ENCODE results near the gene CIAO2A. TPM values are rescaled to one million over a fixed set of nuclear protein-coding genes. Genes with fewer than 3 reads are reported as not detected.

The CIAO2A gene
- polyA plus RNA-seq, 1 donor (not counting 4 experiments of a cell fraction or from before 2014, with no cell fraction given): 111 TPM

DNA sequence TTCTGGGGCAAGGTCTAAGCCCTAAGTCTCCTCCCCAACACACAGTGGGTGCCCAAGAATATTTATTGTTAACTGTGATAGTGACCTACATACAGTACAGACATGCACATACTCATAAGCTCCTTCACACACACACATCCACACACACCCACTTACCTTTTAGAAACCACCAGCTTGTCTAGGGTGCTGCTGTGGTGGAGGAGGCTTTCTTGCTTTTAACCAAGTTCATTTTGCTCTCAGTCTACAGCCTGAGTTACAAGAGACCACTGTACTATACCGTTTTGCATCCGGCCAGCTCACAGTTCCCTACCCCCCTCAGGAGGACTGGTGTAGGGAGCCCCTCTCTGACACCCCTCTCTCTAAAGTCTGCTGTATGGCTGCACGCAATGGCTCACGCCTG lies 64.0 kb downstream of the CIAO2A start:
- FAIRE-seq: no peak
- Histone ChIP-seq H3K9me3 (ENCODE audit: control insufficient read depth, low read depth, low read length) (no peaks in the 10 kb centered on the region), H3K4me3 (ENCODE audit: control insufficient read depth in 2 of 3, extremely low read depth in 1 of 3, insufficient read depth in 2 of 3, low read depth in 1 of 3, low read length in 3 of 3) (no peak overlapping the region), H2AFZ (ENCODE audit: control insufficient read depth, low read length) (no peak overlapping the region), H3K4me1 (ENCODE audit: control insufficient read depth, extremely low read depth, insufficient read depth, low read length) (no peaks in the 10 kb centered on the region), H3K4me2 (ENCODE audit: control insufficient read depth, extremely low read depth, insufficient read depth, low read depth, low read length) (no peak overlapping the region), H3K27me3 (ENCODE audit: control insufficient read depth, extremely low read depth, insufficient read depth, low read length) (no peaks in the 10 kb centered on the region), H3K9ac (ENCODE audit: control insufficient read depth, extremely low read depth, insufficient read depth, low read length) (no peak overlapping the region), H3K79me2 (ENCODE audit: control insufficient read depth, insufficient read depth, low read length) (no peaks in the 10 kb centered on the region), H3K9me1 (ENCODE audit: control insufficient read depth, extremely low read depth, insufficient read depth, low read length) (no peaks in the 10 kb centered on the region), H4K20me1 (ENCODE audit: control insufficient read depth, extremely low read depth, insufficient read depth, low read length) (no peaks in the 10 kb centered on the region), H3K27ac (ENCODE audit: control insufficient read depth, insufficient read depth, low read length) (no peak overlapping the region), H3K36me3 (ENCODE audit: control insufficient read depth in 2 of 2, extremely low read depth in 1 of 2, insufficient read depth in 2 of 2, low read length in 2 of 2) (no peaks in the 10 kb centered on the region)
- TF ChIP-seq CTCF (optimal IDR thresholded peaks at IDR 0.05 in 1 of 3, IDR thresholded peaks at IDR 0.05 in 1 of 3, conservative IDR thresholded peaks at IDR 0.05 in 1 of 3; ENCODE audit: extremely low read depth in 1 of 3, insufficient read depth in 2 of 3, low read length in 3 of 3): no peak
- no peak for TF ChIP-seq EZH2 (IDR thresholded peaks at IDR 0.05; ENCODE audit: low read length)
- no peak for DNase-seq (ENCODE audit: low read depth, low spot score)
- dilution Hi-C loops (cut with MboI; ENCODE audit: extremely low pct_ligation_motif_present, low sequenced_read_pairs): no loop called here

GRCh38 chr15:64029110-64029509 lies 64.5 kb downstream of the CIAO2A start:
- no peak overlapping the region for H3K9ac ChIP-seq (ENCODE audit: control insufficient read depth, extremely low read depth, insufficient read depth, low read length)
- no peaks in the 10 kb centered on the region for H3K27me3 ChIP-seq (ENCODE audit: control insufficient read depth, extremely low read depth, insufficient read depth, low read length)
- H3K79me2 ChIP-seq (ENCODE audit: control insufficient read depth, insufficient read depth, low read length): no peaks in the 10 kb centered on the region
- H3K36me3 ChIP-seq (ENCODE audit: control insufficient read depth in 2 of 2, extremely low read depth in 1 of 2, insufficient read depth in 2 of 2, low read length in 2 of 2): no peaks in the 10 kb centered on the region
- FAIRE-seq (no peak), DNase-seq (ENCODE audit: low read depth, low spot score) (no peak)
- TF ChIP-seq CTCF (optimal IDR thresholded peaks at IDR 0.05 in 1 of 3, IDR thresholded peaks at IDR 0.05 in 1 of 3, conservative IDR thresholded peaks at IDR 0.05 in 1 of 3; ENCODE audit: extremely low read depth in 1 of 3, insufficient read depth in 2 of 3, low read length in 3 of 3) (no peak), EZH2 (IDR thresholded peaks at IDR 0.05; ENCODE audit: low read length) (no peak)
- H2AFZ ChIP-seq (ENCODE audit: control insufficient read depth, low read length): no peak overlapping the region
- H4K20me1 ChIP-seq (ENCODE audit: control insufficient read depth, extremely low read depth, insufficient read depth, low read length): no peaks in the 10 kb centered on the region
- no peaks in the 10 kb centered on the region for H3K9me3 ChIP-seq (ENCODE audit: control insufficient read depth, low read depth, low read length)
- H3K27ac ChIP-seq (ENCODE audit: control insufficient read depth, insufficient read depth, low read length): no peak overlapping the region
- H3K4me1 ChIP-seq (ENCODE audit: control insufficient read depth, extremely low read depth, insufficient read depth, low read length): no peaks in the 10 kb centered on the region
- dilution Hi-C loops (cut with MboI; ENCODE audit: extremely low pct_ligation_motif_present, low sequenced_read_pairs): no loop called here
- no peak overlapping the region for H3K4me3 ChIP-seq (ENCODE audit: control insufficient read depth in 2 of 3, extremely low read depth in 1 of 3, insufficient read depth in 2 of 3, low read depth in 1 of 3, low read length in 3 of 3)
- no peaks in the 10 kb centered on the region for H3K9me1 ChIP-seq (ENCODE audit: control insufficient read depth, extremely low read depth, insufficient read depth, low read length)
- H3K4me2 ChIP-seq (ENCODE audit: control insufficient read depth, extremely low read depth, insufficient read depth, low read depth, low read length): no peak overlapping the region

Measured in keratinocyte (primary cell).